GM18498 (cell line): ENCODE results near the gene SLC36A3.
A peak's percentile ranks its signal among the peaks of the same experiment; 100 is the strongest.
"Not testable (repeated sequence)": the region's sequence is repeated elsewhere in the genome, so short reads cannot be mapped to it uniquely, and the experiment has no call there.

Experiments
- ATAC-seq: cut with Tn5 transposase; IDR thresholded peaks from one replicate; pipeline ENCODE4 v1.9.1; 2021; ENCODE audit warnings: mild to moderate bottlenecking, moderate library complexity; ENCODE audit not compliant: unreplicated experiment

Gene SLC36A3

GRCh38 chr5:151303666-151304065, at the start of gene SLC36A3:
Gene SLC36A3, minus strand, starts transcription at chr5:151303766. Its CDS starts 412 bp downstream, at chr5:151303354.
- ATAC-seq: no peak

DNA sequence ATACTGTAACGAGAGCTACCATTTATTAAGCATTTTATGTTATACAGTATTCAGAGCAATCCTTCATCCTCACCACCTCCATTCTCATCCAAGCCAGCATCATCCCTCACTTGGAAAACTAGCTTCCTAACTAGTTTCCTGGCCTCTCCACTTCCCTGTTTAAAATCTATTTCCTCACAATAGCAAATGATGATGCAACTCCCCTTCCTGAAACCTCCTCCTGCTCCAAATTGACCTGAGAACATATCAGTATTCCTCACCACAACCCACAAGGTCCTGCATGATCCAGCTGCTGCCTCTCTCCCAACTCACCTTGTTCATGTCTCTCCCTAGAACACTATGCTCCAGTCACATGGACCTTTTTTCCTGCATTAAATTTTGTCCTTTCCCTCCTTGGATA, 48.1 kb upstream of the SLC36A3 start:
- no peak for ATAC-seq

DNA sequence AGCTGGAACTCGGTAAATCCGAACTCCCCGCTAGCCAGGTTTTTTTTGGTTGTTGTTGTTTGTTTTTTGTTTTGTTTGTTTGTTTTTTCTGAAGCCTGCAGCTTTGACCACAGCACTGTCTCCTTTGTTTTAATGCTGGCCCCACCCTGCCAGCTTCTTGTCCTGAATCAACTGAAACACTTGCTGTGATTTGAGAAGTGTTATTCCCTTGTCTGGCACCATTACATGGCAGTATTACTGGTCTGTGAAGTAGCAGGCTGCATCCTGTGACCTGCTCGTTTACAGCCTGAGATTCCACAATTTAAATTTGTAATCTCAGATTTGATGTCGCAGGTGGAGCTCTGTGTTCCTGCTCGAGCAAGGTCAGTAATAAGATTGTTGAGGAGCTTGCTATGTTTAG, 45.2 kb upstream of the SLC36A3 start:
- ATAC-seq: no peak

GRCh38 chr5:151347369-151347768, 43.8 kb upstream of the SLC36A3 start, which contains the start of gene SLC36A2:
Gene SLC36A2, minus strand, starts transcription at chr5:151347559. Its CDS starts 99 bp downstream, at chr5:151347460.
- ATAC-seq: no peak

- no peak for ATAC-seq
Observed at GRCh38 chr5:151345808-151346478, 42.4 kb upstream of the SLC36A3 start.

- no peak for ATAC-seq
Observed at GRCh38 chr5:151345187-151345807, 41.7 kb upstream of the SLC36A3 start.

DNA sequence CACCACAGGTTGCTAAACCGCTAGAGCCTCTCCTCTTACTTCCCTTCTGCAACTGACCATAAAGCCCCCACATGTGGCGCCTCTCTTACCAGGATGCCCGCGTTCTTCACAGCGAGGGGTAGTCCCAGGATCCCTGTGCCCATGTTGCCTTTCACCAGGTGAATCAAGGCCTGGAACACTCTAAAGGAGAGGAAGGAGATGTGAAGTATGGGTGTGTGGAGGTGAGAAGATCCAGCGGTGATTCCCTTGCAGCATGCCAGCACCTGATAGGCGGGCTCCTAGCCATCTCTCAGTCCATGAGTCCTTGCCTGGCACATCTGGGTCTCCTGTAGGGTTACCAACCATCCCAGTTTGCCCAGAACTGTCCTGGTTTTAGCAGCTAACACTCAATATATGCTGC, 40.5 kb upstream of the SLC36A3 start:
- ATAC-seq: no peak

- no peak for ATAC-seq
Observed at GRCh38 chr5:151340004-151340403, 36.4 kb upstream of the SLC36A3 start.

GRCh38 chr5:151338734-151339133, 35.2 kb upstream of the SLC36A3 start:
- ATAC-seq: no peak

DNA sequence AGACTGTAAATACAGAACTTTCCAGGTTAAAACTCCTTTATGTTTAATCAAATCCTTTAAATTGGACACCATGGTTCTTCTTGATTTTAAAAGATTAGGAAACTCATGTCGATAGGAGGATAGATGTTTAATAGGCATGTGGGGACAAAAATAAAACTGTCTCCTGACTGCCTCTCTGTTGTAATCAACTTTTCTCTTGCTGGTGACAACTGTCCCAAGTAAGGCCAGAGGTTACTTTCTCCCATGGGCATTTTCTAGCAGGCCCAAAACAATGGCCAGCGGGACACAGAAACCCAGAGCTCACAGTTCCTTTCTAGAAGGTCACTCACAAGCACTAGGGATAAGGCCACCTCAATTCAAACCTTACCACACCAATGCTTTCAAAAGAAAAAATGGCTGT, 29.3 kb upstream of the SLC36A3 start:
- ATAC-seq: no peak

DNA sequence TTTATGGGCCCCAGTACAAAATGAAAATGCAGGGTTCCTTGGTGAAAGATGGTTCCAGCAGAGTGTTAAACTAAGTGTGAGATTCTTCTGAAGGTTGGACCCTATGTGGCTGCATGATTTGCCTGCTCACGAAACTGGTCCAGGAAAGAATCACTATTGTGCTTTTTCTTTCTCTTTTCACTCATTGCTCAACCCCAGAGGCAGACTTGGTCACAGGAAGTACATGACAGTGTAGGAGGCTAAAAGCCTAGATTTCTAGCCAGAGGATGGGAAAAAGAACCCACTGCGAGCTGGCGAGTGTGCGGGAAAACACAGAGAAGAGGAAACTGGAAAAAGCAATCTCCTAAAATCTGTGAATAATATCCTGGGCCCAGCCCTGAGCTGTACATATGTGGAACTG, 25.2 kb upstream of the SLC36A3 start:
- ATAC-seq: peak; percentile 91

- ATAC-seq: no peak
Observed at GRCh38 chr5:151327585-151327984, 24.0 kb upstream of the SLC36A3 start.

DNA sequence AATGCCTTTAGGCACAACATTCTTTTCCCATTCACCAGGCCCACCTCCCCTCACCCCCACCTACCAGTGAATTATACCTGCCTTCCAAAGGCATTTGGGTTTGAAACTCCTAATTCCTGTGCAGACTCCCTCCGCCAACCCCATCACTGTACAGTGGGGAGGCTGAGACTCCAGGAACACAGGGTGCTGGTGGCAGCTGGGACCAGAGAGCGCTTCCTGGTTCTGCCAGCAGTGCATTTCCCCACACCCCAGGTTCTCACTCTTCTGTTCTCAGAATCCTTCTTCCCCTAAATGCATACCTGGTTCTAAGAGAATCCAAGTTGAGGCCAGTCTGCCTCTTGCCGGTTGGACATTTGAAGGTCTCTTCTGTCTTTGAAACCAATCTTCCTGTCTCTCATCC, 22.7 kb upstream of the SLC36A3 start:
- ATAC-seq: no peak

- ATAC-seq: no peak
Observed at GRCh38 chr5:151320481-151320880, 16.9 kb upstream of the SLC36A3 start.

GRCh38 chr5:151318850-151319732, 15.5 kb upstream of the SLC36A3 start:
- peak; percentile 68 for ATAC-seq

GRCh38 chr5:151317871-151318270, 14.3 kb upstream of the SLC36A3 start:
- no peak for ATAC-seq

GRCh38 chr5:151315998-151316597, 12.5 kb upstream of the SLC36A3 start:
- ATAC-seq: peak; percentile 87

- ATAC-seq: no peak
Observed at GRCh38 chr5:151313357-151313756, 9.8 kb upstream of the SLC36A3 start.

DNA sequence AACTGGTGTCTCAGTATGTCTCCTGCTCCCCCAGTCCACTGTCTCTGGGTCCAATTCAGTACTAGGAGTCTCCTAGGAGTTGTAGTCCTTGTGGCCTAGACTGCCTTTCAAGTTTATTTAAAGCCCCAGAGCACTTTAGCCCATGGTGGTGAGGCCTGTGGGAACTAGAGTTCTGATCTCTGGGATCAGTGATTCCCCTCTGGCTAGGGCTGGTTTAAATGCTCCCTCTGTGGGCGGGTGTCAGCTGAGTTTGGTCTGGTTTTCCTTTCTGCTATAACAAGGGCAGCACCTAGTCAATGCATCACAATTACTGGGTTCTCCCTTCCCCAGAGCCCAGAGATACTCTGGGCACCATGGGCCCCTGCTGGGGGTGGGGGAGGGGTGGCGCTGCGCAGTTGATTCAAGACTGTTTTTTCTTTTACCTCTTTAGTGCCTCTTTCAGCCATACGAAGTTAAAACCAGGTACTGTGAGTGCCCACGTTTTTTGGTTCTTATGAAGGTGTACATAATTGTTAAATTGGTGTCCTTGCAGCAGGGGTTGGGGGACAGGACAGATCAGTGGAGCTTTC, 9.3 kb upstream of the SLC36A3 start:
- ATAC-seq: no peak

- ATAC-seq: no peak
Observed at GRCh38 chr5:151310932-151311331, 7.4 kb upstream of the SLC36A3 start.

GRCh38 chr5:151309821-151310220, 6.3 kb upstream of the SLC36A3 start:
- not testable (repeated sequence) for ATAC-seq
